BJ (cell line): ENCODE measurements around the gene IDH3G. TPM values are rescaled to one million over a fixed set of nuclear protein-coding genes. Genes with fewer than 3 reads are reported as not detected.

Experiments
- CTCF ChIA-PET: fragments of 350-600 bp; formaldehyde crosslinking; extraction: SDS; loops from one replicate; lab custom pipeline; 2021; ENCODE audit warnings: antibody characterized with exemption, inconsistent platforms; lab: Yijun Ruan, JAX
- POLR2A ChIA-PET: fragments of 300-600 bp; sonication (Branson Sonifier 250); formaldehyde crosslinking; extraction: SDS; loops from one replicate; lab custom pipeline; 2021; ENCODE audit warnings: antibody characterized with exemption; lab: Charles Lee
- DNase-seq: peaks from one replicate; pipeline ENCODE4 v3.0.0-alpha.2; 2011; ENCODE audit warnings: low read depth
- H3K27me3 ChIP-seq: 2 replicates; pipeline ENCODE4 v1.6.0; 2011; ENCODE audit warnings: low read length; ENCODE audit not compliant: control insufficient read depth, insufficient read depth
- H3K36me3 ChIP-seq: 2 replicates; pipeline ENCODE4 v1.5.1; 2011; ENCODE audit warnings: low read length; ENCODE audit not compliant: control insufficient read depth, insufficient read depth
- H3K4me3 ChIP-seq: 2 replicates; pipeline ENCODE4 v1.5.1; 2011; ENCODE audit warnings: low read depth, mild to moderate bottlenecking, control low read depth, low read length
- CTCF ChIP-seq: IDR thresholded peaks from 2 replicates; pipeline ENCODE4 v1.5.1; 2011; ENCODE audit warnings: low read depth, mild to moderate bottlenecking, control low read depth, inconsistent platforms, low read length, moderate library complexity; ENCODE audit not compliant: insufficient read depth
- polyA plus RNA-seq: library from polyadenylated mRNA; depleted of rRNA; stranded (reverse); fragments of >200 nt; gene quantifications from 2 replicates; pipeline ENCODE4 v1.2.3, GENCODE V29; 2011

The IDH3G gene
- polyA plus RNA-seq, 1 experiment: 99.2 TPM

DNA sequence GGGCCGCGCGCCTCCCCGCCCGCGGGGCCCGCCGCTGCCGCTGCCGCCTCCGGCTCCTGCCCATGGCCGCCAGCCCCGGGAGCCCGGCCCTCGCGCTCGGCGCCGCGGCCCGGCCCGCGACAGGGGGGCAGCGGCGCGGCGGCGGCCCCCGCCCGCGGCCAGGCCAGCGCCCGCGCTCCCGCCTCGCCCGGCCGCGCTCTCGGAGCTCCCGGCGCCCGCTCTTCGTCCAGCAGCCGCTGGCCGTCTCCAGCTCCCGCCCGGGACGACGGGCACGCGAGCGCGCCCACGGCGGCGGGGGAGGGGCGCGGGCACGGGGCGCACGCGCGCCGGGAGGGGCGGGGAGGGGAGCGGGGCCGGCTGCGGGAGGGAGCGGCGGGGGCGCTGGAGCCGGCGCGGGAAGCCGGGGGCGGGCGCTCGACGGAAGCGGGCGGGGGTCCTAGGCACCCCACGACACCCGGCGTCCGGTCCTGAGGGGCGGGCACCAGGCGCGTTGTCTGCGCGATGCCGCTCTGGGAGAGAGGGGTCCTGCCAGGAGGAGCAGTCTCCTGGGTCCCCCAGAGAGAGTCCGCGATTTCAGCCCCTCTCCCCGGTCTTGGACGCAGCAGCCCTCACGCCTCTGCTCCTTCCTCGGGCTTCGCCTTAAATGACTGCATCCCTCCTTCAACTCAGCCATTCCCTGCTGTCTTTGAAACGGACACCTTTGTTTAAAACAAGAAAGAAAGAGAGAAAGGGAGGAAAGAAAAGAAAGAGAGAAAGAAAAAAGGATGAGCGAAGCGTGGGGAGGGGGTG, 36.7 kb upstream of the IDH3G start:
- TF ChIP-seq CTCF: no peak
- H3K36me3 ChIP-seq: no peaks in the 10 kb centered on the region
- H3K4me3 ChIP-seq: no peak overlapping the region
- POLR2A ChIA-PET: no interaction called here
- CTCF ChIA-PET: no interaction called here
- DNase-seq: no peak
- peaks cover 9% of the 10 kb centered on the region; the same call in 1 of the 2 replicates for H3K27me3 ChIP-seq

GRCh38 chrX:153829799-153830639, 35.8 kb upstream of the IDH3G start, which contains the start of gene PDZD4:
Gene PDZD4, minus strand, starts transcription at chrX:153830544. Its CDS starts 246 bp downstream, at chrX:153830298.
- H3K27me3 ChIP-seq: peaks cover 9% of the 10 kb centered on the region; the same call in 1 of the 2 replicates
- no peak for DNase-seq

GRCh38 chrX:153829549-153829798, 35.3 kb upstream of the IDH3G start:
- POLR2A ChIA-PET: no interaction called here
- CTCF ChIA-PET: no interaction called here

More at GRCh38 chrX:153829799-153830639, 35.8 kb upstream of the IDH3G start, which contains the start of gene PDZD4:
- POLR2A ChIA-PET: no interaction called here
- H3K36me3 ChIP-seq: no peaks in the 10 kb centered on the region
- no peak for TF ChIP-seq CTCF
- CTCF ChIA-PET: no interaction called here
- peak within 1 kb of the TSS; percentile 19 for H3K4me3 ChIP-seq

GRCh38 chrX:153828723-153829548, 34.8 kb upstream of the IDH3G start:
- no peak for DNase-seq
- TF ChIP-seq CTCF: 0 out of 2 replicates have a peak, but pooled peaks have one; percentile 5
- Histone ChIP-seq H3K4me3 (0 out of 2 replicates have a peak overlapping the region, but pooled peaks have one; percentile 4), H3K27me3 (peaks cover 9% of the 10 kb centered on the region; the same call in 1 of the 2 replicates), H3K36me3 (no peaks in the 10 kb centered on the region)
- ChIA-PET POLR2A (no interaction called here), CTCF (interaction anchor here (0.6 kb wide), 1 partner anchor 141 kb away, joined by 3 read pairs; no protein-coding TSS in a partner anchor)

More at GRCh38 chrX:153829549-153829798, 35.3 kb upstream of the IDH3G start:
- H3K27me3 ChIP-seq: peaks cover 9% of the 10 kb centered on the region; the same call in 1 of the 2 replicates
- no peaks in the 10 kb centered on the region for H3K36me3 ChIP-seq
- peak overlapping the region; percentile 11 for H3K4me3 ChIP-seq
- no peak for TF ChIP-seq CTCF
- DNase-seq: no peak
